Heart left ventricle (tissue), 16 donors: ENCODE results near the gene ANG. TPM values are rescaled to one million over a fixed set of nuclear protein-coding genes. Genes with fewer than 3 reads are reported as not detected.
"Not testable (repeated sequence)": the region's sequence is repeated elsewhere in the genome, so short reads cannot be mapped to it uniquely, and the experiment has no call there.

ENCODE experiments used
- ATAC-seq, 4 donors: fragments of 200-7000 bp; cut with Tn5 transposase; one replicate each; pipeline ENCODE4 v1.9.1; 2020 to 2022; ENCODE audit warnings: moderate library complexity in 4 of 4, mild to moderate bottlenecking in 3 of 4, moderate number of reproducible peaks in 1 of 4
- DNase-seq, 5 donors: peaks; one replicate each; pipeline ENCODE4 v3.0.0-alpha.2; 2020
- H3K27ac ChIP-seq, 12 donors: fragments of 200-600 bp; sonication (generic) in 4 of 12; one replicate each; pipeline versions ENCODE4 v1.5.0 to v1.8.0; 2016 to 2022; ENCODE audit warnings: mild to moderate bottlenecking in 2 of 12
- H3K27me3 ChIP-seq, 9 donors: fragments of 200-600 bp; sonication (generic) in 2 of 9; one replicate each; pipeline versions ENCODE4 v1.5.1 to v1.8.0; 2016 to 2022; ENCODE audit warnings: mild to moderate bottlenecking in 3 of 9
- H3K36me3 ChIP-seq, 9 donors: fragments of 200-600 bp; sonication (generic) in 2 of 9; one replicate each; pipeline versions ENCODE4 v1.5.0 to v1.8.0; 2018 to 2022; ENCODE audit warnings: mild to moderate bottlenecking in 2 of 9
- H3K4me1 ChIP-seq, 12 donors: fragments of 200-600 bp; sonication (generic) in 4 of 12; one replicate each; pipeline versions ENCODE4 v1.5.0 to v1.8.0; 2016 to 2022; ENCODE audit warnings: mild to moderate bottlenecking in 3 of 12
- H3K4me3 ChIP-seq, 12 donors: fragments of 200-600 bp; sonication (generic) in 4 of 12; one replicate each; pipeline versions ENCODE4 v1.5.0 to v1.8.0; 2017 to 2022; ENCODE audit warnings: mild to moderate bottlenecking in 9 of 12, moderate library complexity in 4 of 12
- H3K9me3 ChIP-seq, 12 donors: fragments of 200-600 bp; sonication (generic) in 4 of 12; one replicate each; pipeline versions ENCODE4 v1.5.0 to v1.8.0; 2016 to 2022; ENCODE audit warnings: mild to moderate bottlenecking in 1 of 12
- POLR2A ChIP-seq, 2 donors: fragments of 450-650 bp; IDR thresholded peaks; one replicate each; pipeline ENCODE4 v1.6.1; 2017; ENCODE audit warnings: antibody characterized with exemption in 2 of 2, mild to moderate bottlenecking in 2 of 2, moderate library complexity in 2 of 2
- WGBS, 4 donors: extraction: QIAGEN DNeasy Blood & Tissue Kit in 2 of 4; methylation state at CpG; one replicate each; pipeline versions ENCODE4 v1.1.5 to v1.1.7; 2013 to 2018; 5-methylcytosine and 5-hydroxymethylcytosine counted together
- intact Hi-C, 10 donors: fragments of 100-400 bp; cut with DNase I; formaldehyde crosslinking; loops; one replicate each; pipeline versions ENCODE4 v1.11.1 to v1.14.2; 2022
- polyA plus RNA-seq, 2 donors: library from polyadenylated mRNA; stranded (reverse); fragments of 200-250 nt; gene quantifications; one replicate each; pipeline ENCODE4 v1.2.3, GENCODE V29; 2013
- total RNA-seq, 9 donors: library from RNA; depleted of rRNA in 2 of 9; stranded (reverse); fragments of >200 nt in 2 of 9; fragmentation: NEBNext Ultra II Directional in 3 of 9; extraction: Animal tissue kit (Norgen Biotek cat#: 25700) in 3 of 9; gene quantifications; one replicate each; pipeline versions ENCODE4 v1.1.0 to v1.2.4, GENCODE V29; 2016 to 2023
- TF ChIP-seq, protein P1 (sequence below), 12 donors: fragments of 200-600 bp; sonication (generic) in 4 of 12; IDR thresholded peaks; one replicate each; pipeline versions ENCODE4 v1.5.0 to v1.8.0; 2018 to 2022; ENCODE audit warnings: antibody characterized with exemption in 12 of 12, mild to moderate bottlenecking in 5 of 12
- donor health status: ischemic (EF 13 %, LVEDD 7.1; RV severe dilation, severe dysfunction).
- donor health status: healthy with polysubstance abuse.
- donor health status: DM: no; HTN: yes; CAD: no.
- donor health status: DM: no; HTN: no; CAD: no.
- donor health status: ischemic (EF 25% LVEDD 6.9; RV normal size, moderate dysfunction).
- donor health status: ischemic (EF 25% LVEDD 5.7; RV mildly dilated, moderate dysfunction).
- donor health status: healthy.
- donor health status: DM: yes; HTN: yes; CAD: no.
- donor health status: ischemic (EF 35%, LVEDD 5.7; RV mildly dilated, moderate dysfunction).
- donor health status: nonischemic (EF 11% LVEDD 7.7; RV severe dilation, severe dysfunction).
- donor health status: DM: yes; HTN: yes; CAD: no.
- donor health status: PGD.
- donor health status: ischemic (EF 29% LVEDD 5.4; RV normal size, mild dysfunction).
- donor health status: nonischemic (EF 23%, LVEDD 6.1; RV moderate dilation, normal function).

Gene ANG
- total and polyA plus RNA-seq, 11 donors, result 2.1 to 9.3 (median 4.0) TPM

GRCh38 chr14:20723488-20723887, 34.9 kb downstream of the ANG start:
- H3K9me3 ChIP-seq, result no peaks in the 10 kb centered on the region
- peak overlapping the region in 8 of 12 donors; percentile 1 to 43 (median 32) for H3K4me3 ChIP-seq
- intact Hi-C loops, result no loop called here
- H3K36me3 ChIP-seq, result no peaks in the 10 kb centered on the region
- peaks cover 0 to 20% (median 0%) of the 10 kb centered on the region in 12 donors for H3K4me1 ChIP-seq
- ATAC-seq (peak in 2 of 4 donors; percentile 33 to 65), DNase-seq (peak in 1 of 5 donors; percentile 30)
- H3K27me3 ChIP-seq, result peaks cover 0 to 10% (median 0%) of the 10 kb centered on the region in 9 donors
- 28 to 85% (median 48%) methylated on average over 11 to 28 of the region's 28 CpGs for WGBS, 4 donors
- no peak for TF ChIP-seq POLR2A (IDR thresholded peaks at IDR 0.05)
- TF ChIP-seq, protein P1, sequence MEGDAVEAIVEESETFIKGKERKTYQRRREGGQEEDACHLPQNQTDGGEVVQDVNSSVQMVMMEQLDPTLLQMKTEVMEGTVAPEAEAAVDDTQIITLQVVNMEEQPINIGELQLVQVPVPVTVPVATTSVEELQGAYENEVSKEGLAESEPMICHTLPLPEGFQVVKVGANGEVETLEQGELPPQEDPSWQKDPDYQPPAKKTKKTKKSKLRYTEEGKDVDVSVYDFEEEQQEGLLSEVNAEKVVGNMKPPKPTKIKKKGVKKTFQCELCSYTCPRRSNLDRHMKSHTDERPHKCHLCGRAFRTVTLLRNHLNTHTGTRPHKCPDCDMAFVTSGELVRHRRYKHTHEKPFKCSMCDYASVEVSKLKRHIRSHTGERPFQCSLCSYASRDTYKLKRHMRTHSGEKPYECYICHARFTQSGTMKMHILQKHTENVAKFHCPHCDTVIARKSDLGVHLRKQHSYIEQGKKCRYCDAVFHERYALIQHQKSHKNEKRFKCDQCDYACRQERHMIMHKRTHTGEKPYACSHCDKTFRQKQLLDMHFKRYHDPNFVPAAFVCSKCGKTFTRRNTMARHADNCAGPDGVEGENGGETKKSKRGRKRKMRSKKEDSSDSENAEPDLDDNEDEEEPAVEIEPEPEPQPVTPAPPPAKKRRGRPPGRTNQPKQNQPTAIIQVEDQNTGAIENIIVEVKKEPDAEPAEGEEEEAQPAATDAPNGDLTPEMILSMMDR (IDR thresholded peaks at IDR 0.05), result no peak
- H3K27ac ChIP-seq, result peak overlapping the region in 1 of 12 donors; percentile 15

DNA sequence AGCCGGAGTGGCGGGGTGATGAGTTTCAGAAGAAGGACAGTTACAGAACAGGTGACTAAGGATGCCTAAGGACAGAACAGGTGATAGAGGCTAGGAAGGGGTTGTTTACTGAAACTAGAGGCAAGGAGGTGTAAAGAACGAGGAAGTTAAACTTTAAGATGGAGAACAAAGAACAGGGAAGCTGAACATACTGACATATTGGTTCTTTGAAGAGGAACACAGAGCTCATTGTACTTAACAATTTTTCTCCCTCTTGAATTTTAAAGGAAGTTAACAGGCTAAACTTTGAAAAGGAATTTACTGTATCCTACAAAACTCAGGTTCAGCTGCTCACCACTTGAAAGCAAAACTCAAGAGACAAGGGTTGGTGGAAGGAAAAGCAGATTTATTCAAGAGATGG, 37.6 kb downstream of the ANG start:
- Histone ChIP-seq H3K4me1 (peaks cover 0 to 20% (median 0%) of the 10 kb centered on the region in 12 donors), H3K27me3 (peaks cover 0 to 10% (median 0%) of the 10 kb centered on the region in 9 donors), H3K27ac (peak overlapping the region in 1 of 12 donors; percentile 79)
- ATAC-seq, H3K4me3 ChIP-seq, H3K9me3 ChIP-seq, DNase-seq, H3K36me3 ChIP-seq, intact Hi-C loops: not testable (repeated sequence)
- WGBS, 4 donors, result 92 to 95% (median 93%) methylated on average over 3 of the region's 3 CpGs

- Histone ChIP-seq H3K4me1 (peaks cover 0 to 20% (median 0%) of the 10 kb centered on the region in 12 donors), H3K4me3 (no peak overlapping the region), H3K9me3 (no peaks in the 10 kb centered on the region), H3K27me3 (peaks cover 0 to 10% (median 0%) of the 10 kb centered on the region in 9 donors), H3K36me3 (no peaks in the 10 kb centered on the region), H3K27ac (peak overlapping the region in 1 of 12 donors; percentile 79)
- 78 to 100% (median 84%) methylated on average over 1 of the region's 1 CpG for WGBS, 4 donors
- intact Hi-C loops, result no loop called here
- no peak for DNase-seq
- no peak for TF ChIP-seq POLR2A (IDR thresholded peaks at IDR 0.05)
- TF ChIP-seq, protein P1 (IDR thresholded peaks at IDR 0.05), result no peak
- ATAC-seq, result no peak
Observed at GRCh38 chr14:20726531-20726930, 38.0 kb downstream of the ANG start.

GRCh38 chr14:20730891-20731290, 42.3 kb downstream of the ANG start:
- no peak for DNase-seq
- H3K36me3 ChIP-seq, result no peaks in the 10 kb centered on the region
- no peaks in the 10 kb centered on the region for H3K27me3 ChIP-seq
- no peak overlapping the region for H3K4me3 ChIP-seq
- intact Hi-C loops, result no loop called here
- H3K9me3 ChIP-seq, result no peaks in the 10 kb centered on the region
- ATAC-seq, result peak in 1 of 4 donors; percentile 33
- TF ChIP-seq, protein P1 (IDR thresholded peaks at IDR 0.05), result no peak
- no peak for TF ChIP-seq POLR2A (IDR thresholded peaks at IDR 0.05)
- H3K27ac ChIP-seq, result no peak overlapping the region
- peaks cover 0 to 26% (median 0%) of the 10 kb centered on the region in 12 donors for H3K4me1 ChIP-seq
- WGBS, 4 donors, result 62 to 75% (median 70%) methylated on average over 6 of the region's 6 CpGs

GRCh38 chr14:20732477-20732876, 43.9 kb downstream of the ANG start:
- Histone ChIP-seq H3K27me3 (no peaks in the 10 kb centered on the region), H3K4me1 (peaks cover 0 to 20% (median 0%) of the 10 kb centered on the region in 12 donors), H3K27ac (peak overlapping the region in 1 of 12 donors; percentile 58), H3K9me3 (no peaks in the 10 kb centered on the region), H3K36me3 (no peaks in the 10 kb centered on the region), H3K4me3 (no peak overlapping the region)
- no peak for ATAC-seq
- no peak for DNase-seq
- WGBS, 4 donors, result 83 to 87% (median 85%) methylated on average over 5 of the region's 5 CpGs
- TF ChIP-seq, protein P1 (IDR thresholded peaks at IDR 0.05), result no peak
- no peak for TF ChIP-seq POLR2A (IDR thresholded peaks at IDR 0.05)
- intact Hi-C loops, result no loop called here
